K562 (cell line): ENCODE results near the gene MAP2K7. TPM values are rescaled to one million over a fixed set of nuclear protein-coding genes. Genes with fewer than 3 reads are reported as not detected.

Experiments
- CBX2 ChIP-seq: fragments of 200-600 bp; sonication (generic); IDR thresholded peaks from one replicate; pipeline ENCODE4 v1.6.1; 2012; ENCODE audit warnings: mild to moderate bottlenecking, low read length, inconsistent platforms; ENCODE audit not compliant: insufficient read depth, poor library complexity, severe bottlenecking
- CBX8 ChIP-seq: fragments of 200-600 bp; sonication (generic); IDR thresholded peaks from 2 replicates; pipeline ENCODE4 v1.6.1; 2012; ENCODE audit warnings: borderline replicate concordance, mixed run types, low read depth, mild to moderate bottlenecking, moderate library complexity, mixed read lengths, low read length, control low read depth, inconsistent platforms; ENCODE audit not compliant: poor library complexity, severe bottlenecking; ENCODE audit errors: extremely low read depth
- CLOCK ChIP-seq: fragments of 250-450 bp; sonication (Bioruptor Pico); IDR thresholded peaks from 2 replicates; pipeline ENCODE4 v1.4.0; 2020; ENCODE audit warnings: mild to moderate bottlenecking, moderate library complexity, borderline replicate concordance
- ESRRA ChIP-seq: fragments of 450-650 bp; IDR thresholded peaks from 2 replicates; pipeline ENCODE4 v1.6.1; 2014; ENCODE audit warnings: low read depth, mild to moderate bottlenecking, moderate library complexity, borderline replicate concordance
- ETV1 ChIP-seq: fragments of 450-650 bp; conservative IDR thresholded peaks from 2 replicates; pipeline ENCODE4 v1.6.1; 2016; ENCODE audit warnings: missing genetic modification characterization, control low read depth, low read depth, missing compliant biosample characterization
- NELFE ChIP-seq: IDR thresholded peaks from 2 replicates; pipeline ENCODE4 v1.6.1; 2011; ENCODE audit warnings: mild to moderate bottlenecking; ENCODE audit not compliant: insufficient read depth, insufficient read length
- U2AF2 ChIP-seq: fragments of 200-400 bp; formaldehyde crosslinking; optimal IDR thresholded peaks from 2 replicates; pipeline ENCODE3; 2017; ENCODE audit warnings: low read depth, mild to moderate bottlenecking, low read length
- polyA plus RNA-seq, 8 experiments: library from polyadenylated mRNA; depleted of rRNA in 4 of 8; stranded (reverse) in 5 of 8; unstranded in 3 of 8; fragments of >200 nt; fragmentation: Nextera tagmentation in 2 of 8; fragmentation: Illumina TruSeq in 1 of 8; extraction: Ambion mirVana in 2 of 8; extraction: Trizol in 1 of 8; gene quantifications; 2 replicates each; pipeline versions ENCODE4 v1.2.1 to v1.2.3, GENCODE V29; 2011 to 2014; ENCODE audit warnings: inconsistent platforms in 1 of 8, missing spikeins in 1 of 8
- total RNA-seq, 7 experiments: library from RNA; depleted of rRNA in 6 of 7; stranded (reverse); fragments of >200 nt in 6 of 7; fragmentation: Illumina TruSeq in 2 of 7; extraction: Trizol in 2 of 7; gene quantifications; 2 replicates each; pipeline versions ENCODE4 v1.2.1 to v1.2.3, GENCODE V29; 2011 to 2021; ENCODE audit warnings: low replicate concordance in 1 of 7
- TF ChIP-seq, protein P1 (sequence below): fragments of 250-450 bp; sonication (Bioruptor Pico); IDR thresholded peaks from 2 replicates; pipeline ENCODE4 v1.8.0; 2022; ENCODE audit warnings: inconsistent platforms
- TF ChIP-seq, protein P2 (sequence below), 3 experiments: IDR thresholded peaks in 2 of 3; conservative IDR thresholded peaks in 1 of 3; 2 replicates each; pipeline ENCODE4 v1.5.1; 2011 to 2012; ENCODE audit warnings: low read length in 3 of 3, mild to moderate bottlenecking in 3 of 3, control low read depth in 2 of 3, improper control_type of control experiment in 1 of 3, inconsistent platforms in 1 of 3, low read depth in 1 of 3, mixed read lengths in 1 of 3, moderate library complexity in 1 of 3; ENCODE audit not compliant: insufficient read depth in 2 of 3

Gene MAP2K7
- total and polyA plus RNA-seq, 9 of the 15 experiments (the other 6 are each of a cell fraction or from before 2014, with no cell fraction given) = 0.51 to 45.8 (median 14.1) TPM

- no peak for TF ChIP-seq CLOCK
- no peak for TF ChIP-seq NELFE
- TF ChIP-seq, protein P1, sequence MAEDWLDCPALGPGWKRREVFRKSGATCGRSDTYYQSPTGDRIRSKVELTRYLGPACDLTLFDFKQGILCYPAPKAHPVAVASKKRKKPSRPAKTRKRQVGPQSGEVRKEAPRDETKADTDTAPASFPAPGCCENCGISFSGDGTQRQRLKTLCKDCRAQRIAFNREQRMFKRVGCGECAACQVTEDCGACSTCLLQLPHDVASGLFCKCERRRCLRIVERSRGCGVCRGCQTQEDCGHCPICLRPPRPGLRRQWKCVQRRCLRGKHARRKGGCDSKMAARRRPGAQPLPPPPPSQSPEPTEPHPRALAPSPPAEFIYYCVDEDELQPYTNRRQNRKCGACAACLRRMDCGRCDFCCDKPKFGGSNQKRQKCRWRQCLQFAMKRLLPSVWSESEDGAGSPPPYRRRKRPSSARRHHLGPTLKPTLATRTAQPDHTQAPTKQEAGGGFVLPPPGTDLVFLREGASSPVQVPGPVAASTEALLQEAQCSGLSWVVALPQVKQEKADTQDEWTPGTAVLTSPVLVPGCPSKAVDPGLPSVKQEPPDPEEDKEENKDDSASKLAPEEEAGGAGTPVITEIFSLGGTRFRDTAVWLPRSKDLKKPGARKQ (CRISPR knock-in tag) = no peak
- TF ChIP-seq ETV1 (tag) = no peak
- no peak for TF ChIP-seq CBX2
- TF ChIP-seq ESRRA = 0 out of 2 replicates have a peak, but pooled peaks have one; percentile 1
- TF ChIP-seq CBX8 = no peak
- TF ChIP-seq, protein P2, sequence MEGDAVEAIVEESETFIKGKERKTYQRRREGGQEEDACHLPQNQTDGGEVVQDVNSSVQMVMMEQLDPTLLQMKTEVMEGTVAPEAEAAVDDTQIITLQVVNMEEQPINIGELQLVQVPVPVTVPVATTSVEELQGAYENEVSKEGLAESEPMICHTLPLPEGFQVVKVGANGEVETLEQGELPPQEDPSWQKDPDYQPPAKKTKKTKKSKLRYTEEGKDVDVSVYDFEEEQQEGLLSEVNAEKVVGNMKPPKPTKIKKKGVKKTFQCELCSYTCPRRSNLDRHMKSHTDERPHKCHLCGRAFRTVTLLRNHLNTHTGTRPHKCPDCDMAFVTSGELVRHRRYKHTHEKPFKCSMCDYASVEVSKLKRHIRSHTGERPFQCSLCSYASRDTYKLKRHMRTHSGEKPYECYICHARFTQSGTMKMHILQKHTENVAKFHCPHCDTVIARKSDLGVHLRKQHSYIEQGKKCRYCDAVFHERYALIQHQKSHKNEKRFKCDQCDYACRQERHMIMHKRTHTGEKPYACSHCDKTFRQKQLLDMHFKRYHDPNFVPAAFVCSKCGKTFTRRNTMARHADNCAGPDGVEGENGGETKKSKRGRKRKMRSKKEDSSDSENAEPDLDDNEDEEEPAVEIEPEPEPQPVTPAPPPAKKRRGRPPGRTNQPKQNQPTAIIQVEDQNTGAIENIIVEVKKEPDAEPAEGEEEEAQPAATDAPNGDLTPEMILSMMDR (IDR thresholded peaks at IDR 0.05 in 2 of 3, conservative IDR thresholded peaks at IDR 0.05 in 1 of 3; ENCODE audit: insufficient read depth in 2 of 3, low read depth in 1 of 3, low read length in 3 of 3) = peak in 1 of 3 experiments; percentile 3; a peak in 1 of 6 replicates
- no peak for TF ChIP-seq U2AF2
These were observed 34.2 kb upstream of the MAP2K7 start (continued) for GRCh38 chr19:7869453-7869909.
